HG03439 (cell line): ENCODE results near the gene AIDA.
A peak's percentile ranks its signal among the peaks of the same experiment; 100 is the strongest.

Experiments used
- ATAC-seq: cut with Tn5 transposase; IDR thresholded peaks from one replicate; pipeline ENCODE4 v1.9.1; 2021; ENCODE audit warnings: mild to moderate bottlenecking, moderate library complexity; ENCODE audit not compliant: unreplicated experiment

AIDA gene

GRCh38 chr1:222653178-222653827 is 59.0 kb downstream of the AIDA start:
- peak; percentile 63 for ATAC-seq

GRCh38 chr1:222652676-222653075 is 59.6 kb downstream of the AIDA start:
- ATAC-seq = no peak

- ATAC-seq = no peak
These were observed 67.7 kb downstream of the AIDA start for GRCh38 chr1:222644636-222644980.

- ATAC-seq = peak; percentile 97
These were observed 68.2 kb downstream of the AIDA start for GRCh38 chr1:222643938-222644635.

GRCh38 chr1:222643606-222643937 is 68.7 kb downstream of the AIDA start:
- no peak for ATAC-seq

GRCh38 chr1:222642468-222642867 is 69.8 kb downstream of the AIDA start:
- no peak for ATAC-seq

GRCh38 chr1:222641269-222641948 is 70.9 kb downstream of the AIDA start:
- ATAC-seq = no peak

GRCh38 chr1:222634180-222635013 is 77.9 kb downstream of the AIDA start:
- ATAC-seq = peak; percentile 79

GRCh38 chr1:222632749-222633148 is 79.5 kb downstream of the AIDA start:
- ATAC-seq = no peak

- ATAC-seq = no peak
These were observed 80.6 kb downstream of the AIDA start for GRCh38 chr1:222631611-222632208.

GRCh38 chr1:222629921-222630535 is 82.3 kb downstream of the AIDA start:
- no peak for ATAC-seq

GRCh38 chr1:222627232-222627631 is 85.1 kb downstream of the AIDA start:
- ATAC-seq = no peak

GRCh38 chr1:222624214-222624613 is 88.1 kb downstream of the AIDA start:
- no peak for ATAC-seq

GRCh38 chr1:222623458-222623857 is 88.8 kb downstream of the AIDA start:
- no peak for ATAC-seq

GRCh38 chr1:222622765-222623164 is 89.5 kb downstream of the AIDA start:
- ATAC-seq = no peak

GRCh38 chr1:222620566-222620965 is 91.7 kb downstream of the AIDA start:
- no peak for ATAC-seq

GRCh38 chr1:222618880-222619596 is 93.3 kb downstream of the AIDA start:
- ATAC-seq = no peak
